G401.6 (cell line): ENCODE results near the gene PXT1.
"Not testable (repeated sequence)": the region's sequence is repeated elsewhere in the genome, so short reads cannot be mapped to it uniquely, and the experiment has no call there.

Experiments used
- FAIRE-seq: peaks from 2 replicates; lab custom pipeline; 2012; peaks lifted over from hg19 to GRCh38; lab: Jason Lieb, UNC

The PXT1 gene

DNA sequence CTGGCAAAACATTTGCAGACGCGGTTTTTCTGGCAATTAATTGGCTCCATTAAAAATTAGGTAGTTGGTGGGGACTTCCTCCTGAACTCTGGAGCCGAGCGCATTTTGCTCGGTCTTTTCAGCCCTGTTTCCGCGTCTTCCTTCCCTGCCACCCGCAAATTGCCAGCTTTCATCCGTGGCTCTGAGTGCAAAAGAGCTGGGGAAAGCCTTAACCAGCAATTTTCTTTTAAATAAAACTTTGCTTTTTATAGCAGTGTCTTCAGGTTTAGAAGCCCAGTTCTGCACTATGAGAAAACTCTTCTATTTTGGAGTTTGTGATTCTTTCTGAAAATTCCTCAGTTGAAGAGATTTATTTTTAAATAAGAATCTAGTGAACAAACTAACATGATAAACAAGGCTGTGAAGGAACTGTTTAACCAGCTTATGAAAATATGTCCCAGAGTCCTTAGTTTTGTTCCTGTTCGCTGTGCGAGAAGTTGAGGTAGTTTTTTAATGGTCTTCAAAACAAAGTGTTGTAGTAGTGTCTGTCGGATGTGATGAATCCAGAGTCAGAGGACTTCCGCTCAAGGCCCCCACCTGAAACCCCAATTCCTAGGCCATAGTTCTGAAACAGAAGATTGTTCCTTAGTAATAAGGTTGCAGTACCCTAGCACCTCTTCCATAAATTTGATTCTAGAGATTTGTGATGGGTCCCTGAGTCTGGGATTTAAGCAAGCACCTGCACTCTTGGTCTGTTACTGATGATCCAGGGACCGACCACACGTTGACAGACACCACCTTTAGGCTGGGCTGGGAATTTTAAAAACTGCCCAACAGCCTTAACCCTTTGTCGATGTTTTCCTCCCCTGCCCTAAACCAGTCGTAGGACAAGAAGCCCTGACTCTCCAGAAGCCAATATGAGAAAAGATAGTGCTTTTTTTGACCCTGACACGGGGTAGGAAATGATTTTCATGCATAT lies 1.1 kb upstream of the PXT1 start:
- FAIRE-seq = no peak

DNA sequence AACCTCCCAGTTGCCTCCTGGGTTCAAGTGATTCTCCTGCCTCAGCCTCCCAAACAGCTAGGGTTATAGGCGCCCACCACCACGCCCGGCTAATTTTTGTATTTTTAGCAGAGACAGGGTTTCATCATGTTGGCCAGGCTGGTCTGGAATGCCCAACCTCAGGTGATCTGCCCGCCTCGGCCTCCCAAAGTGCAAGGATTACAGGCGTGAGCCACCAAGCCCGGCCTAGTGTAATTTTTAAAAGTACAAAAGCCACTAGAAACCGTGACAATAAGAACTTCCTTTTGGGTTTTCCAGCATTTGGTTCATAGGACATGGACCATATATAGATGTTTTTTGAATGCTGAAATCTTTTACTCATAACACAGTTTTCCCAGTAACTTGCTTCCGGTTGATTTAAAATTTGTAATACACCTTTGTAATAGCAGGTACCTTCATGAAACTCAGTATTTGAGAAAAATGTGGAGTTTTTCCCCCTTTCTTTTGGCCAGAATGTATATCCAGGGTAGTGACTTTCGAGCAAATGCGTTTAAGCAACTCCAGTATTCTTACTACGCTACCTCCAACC lies 467 bp downstream of the PXT1 start:
- no peak for FAIRE-seq

DNA sequence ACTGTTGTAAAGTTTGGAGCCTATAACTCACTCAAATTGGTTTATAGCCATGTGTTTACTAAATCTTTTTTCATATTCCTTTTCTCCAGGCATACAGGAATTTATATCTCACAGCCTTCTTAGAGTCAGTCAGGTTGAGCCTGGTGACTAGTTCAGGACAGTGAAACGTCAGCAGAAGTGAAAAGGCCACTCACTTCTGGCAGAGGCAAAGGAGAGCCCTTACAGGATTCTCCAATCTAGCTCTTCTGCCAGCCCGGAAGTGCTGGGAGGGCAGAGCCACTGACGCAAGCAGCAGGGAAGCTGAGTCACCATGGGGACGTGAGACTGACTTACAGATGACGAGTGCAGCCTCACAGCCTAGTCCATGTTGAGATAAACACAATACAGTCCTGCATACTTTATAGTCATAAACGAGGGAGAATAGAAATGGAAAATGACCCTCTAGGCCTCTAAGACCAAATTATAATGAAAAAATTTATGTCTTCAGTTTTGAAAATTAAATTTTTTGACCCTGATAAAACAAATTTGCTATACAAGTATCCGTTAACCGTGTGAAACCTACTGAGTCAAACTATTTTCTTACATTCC lies 1.3 kb downstream of the PXT1 start:
- peak; percentile 80 for FAIRE-seq

DNA sequence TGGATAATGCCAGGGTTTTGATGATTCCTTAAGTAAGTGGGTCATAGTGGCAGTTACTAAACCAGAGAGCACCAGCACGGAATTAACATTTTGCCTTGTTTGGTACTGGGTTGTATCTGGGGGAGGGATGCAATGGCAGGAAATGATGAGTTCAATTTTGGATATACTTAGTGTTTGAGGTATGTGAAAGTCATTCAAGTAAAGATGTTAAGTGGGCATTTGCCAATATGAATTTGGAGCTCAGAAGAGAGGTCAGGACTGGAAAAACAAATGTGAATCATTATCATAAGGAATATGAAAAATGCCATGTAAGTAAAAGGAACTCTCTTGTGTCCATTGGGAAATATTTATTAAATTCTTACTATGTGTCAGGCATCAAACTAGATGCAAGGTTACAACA lies 6.2 kb downstream of the PXT1 start:
- FAIRE-seq = no peak

DNA sequence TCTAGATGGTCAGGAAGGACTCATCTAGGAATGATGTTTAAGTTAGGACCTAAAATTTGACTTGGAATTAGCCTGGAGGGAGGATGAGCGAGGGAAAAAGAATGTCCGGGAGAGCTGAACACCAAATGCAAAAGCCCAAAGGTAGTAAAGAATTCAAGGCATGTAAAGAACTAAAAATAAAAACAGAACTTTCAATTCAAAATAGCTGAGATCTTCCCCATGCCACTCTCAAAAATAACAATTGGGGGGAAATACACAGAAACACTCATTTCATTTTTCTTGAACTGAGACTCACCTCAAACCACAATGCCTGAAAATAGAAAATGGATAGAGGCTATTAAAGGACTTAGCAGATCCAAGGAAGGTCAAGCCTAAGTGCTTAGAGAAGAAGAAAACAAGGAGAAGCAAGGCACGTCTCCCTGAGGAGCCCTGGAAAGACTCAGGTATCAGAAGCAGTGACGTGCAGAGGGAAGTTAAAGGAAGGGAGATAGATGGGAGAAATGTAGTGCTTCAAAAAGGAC lies 10.4 kb downstream of the PXT1 start:
- peak; percentile 85 for FAIRE-seq

DNA sequence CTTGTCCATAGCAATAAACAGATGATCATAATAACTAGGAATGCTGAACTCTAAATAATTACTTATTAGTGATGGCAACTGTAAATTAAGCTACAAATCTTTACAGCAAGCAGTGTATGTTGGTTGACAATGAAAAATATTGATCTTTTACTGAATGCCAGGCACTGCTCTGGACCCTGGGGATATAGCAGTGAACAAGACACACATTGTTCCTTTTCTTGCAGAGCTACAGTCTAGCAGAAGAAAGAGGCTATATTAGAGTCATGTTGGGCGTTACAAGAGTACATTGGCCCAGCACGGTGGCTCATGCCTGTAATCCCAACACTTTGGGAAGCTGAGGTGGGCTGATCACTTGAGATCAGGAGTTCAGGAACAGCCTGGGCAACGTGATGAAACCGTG lies 11.5 kb downstream of the PXT1 start:
- no peak for FAIRE-seq

DNA sequence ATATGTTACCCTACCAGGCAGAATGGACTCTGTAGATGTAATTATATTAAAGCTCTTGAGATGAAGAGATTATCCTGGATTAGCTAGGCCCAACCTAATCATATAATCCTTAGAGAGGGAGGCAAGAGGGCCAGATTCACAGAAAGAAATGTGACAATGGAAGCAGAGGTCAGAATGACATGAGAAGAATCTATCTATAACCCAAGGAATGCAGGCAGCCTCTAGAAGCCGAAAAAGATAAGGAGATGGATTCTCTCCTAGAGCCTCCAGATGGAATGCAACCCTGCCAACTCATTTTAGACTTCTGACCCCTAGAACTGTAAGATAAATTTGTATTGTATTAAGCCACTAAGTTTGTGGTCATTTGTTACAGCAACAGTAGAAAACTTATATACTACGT lies 12.3 kb downstream of the PXT1 start:
- FAIRE-seq = no peak

DNA sequence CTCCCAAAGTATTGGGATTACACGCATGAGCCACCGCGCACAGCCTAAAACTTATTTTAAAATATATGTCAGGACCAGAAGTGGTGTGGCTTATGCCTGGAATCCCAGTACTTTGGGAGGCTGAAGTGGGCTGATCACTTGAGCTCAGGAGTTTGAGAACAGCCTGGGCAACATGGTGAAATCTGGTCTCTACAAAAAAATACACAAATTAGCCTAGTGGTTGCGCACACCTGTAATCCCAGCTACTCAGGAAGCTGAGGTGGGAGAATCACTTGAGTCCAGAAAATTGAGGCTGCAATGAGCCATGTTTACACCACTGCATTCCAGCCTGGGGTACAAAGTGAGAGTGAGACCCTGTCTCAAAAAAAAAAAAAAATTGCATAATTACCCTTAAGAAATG lies 13.7 kb downstream of the PXT1 start:
- FAIRE-seq = no peak

DNA sequence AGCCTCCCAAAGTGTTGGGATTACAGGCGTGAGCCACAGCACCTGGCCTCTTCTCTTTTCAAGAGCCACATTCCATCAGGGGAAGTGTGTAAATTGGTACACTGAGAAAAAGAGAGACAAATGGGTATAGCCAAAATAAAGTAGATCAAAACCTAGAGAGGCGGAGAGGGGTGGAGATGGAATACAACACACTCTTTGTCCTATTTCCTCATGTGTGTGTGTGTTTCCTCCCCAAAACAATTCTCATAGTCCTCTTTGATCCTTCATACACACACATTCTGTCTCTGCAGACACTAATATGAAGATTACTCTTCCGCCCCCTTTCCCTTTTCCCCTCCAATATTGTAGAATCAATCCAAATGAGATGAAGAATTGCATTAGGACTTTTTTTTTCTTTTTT lies 16.0 kb downstream of the PXT1 start:
- FAIRE-seq = no peak

DNA sequence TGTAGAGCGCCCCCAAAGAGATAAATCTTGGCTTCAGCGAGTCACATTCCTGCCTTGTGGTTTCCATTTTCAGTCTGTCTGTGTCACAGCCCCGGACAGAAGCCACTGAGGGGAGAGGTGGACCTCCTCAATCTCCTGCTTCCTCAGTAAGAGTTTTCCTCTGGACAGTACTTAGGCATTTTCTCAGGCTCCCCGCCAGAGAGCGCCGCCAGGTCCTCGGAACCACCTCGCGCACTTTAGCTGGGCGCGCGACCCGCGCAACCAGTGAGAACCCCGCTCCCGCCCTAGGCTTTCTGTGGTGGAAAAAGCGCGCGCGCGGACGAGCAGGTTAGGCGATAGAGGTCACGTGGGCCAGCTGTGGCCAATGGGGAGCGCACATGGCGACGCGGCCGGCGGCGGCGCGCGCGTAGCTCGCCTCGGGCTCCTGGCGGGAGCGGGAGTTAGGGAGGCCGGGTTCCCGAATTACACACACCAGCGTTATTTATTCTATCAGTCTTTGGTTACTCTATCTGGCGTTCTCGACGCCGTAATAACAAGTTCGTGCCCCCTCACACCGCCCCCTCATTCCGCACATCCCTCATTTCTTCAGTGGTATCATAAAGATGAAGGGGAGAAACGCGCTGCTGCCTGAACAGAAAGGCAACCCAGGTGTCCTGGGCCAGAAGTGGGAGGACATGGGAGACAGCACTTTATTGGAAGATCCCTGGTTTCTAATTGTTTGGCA lies 19.4 kb downstream of the PXT1 start:
- peak; percentile 95 for FAIRE-seq

DNA sequence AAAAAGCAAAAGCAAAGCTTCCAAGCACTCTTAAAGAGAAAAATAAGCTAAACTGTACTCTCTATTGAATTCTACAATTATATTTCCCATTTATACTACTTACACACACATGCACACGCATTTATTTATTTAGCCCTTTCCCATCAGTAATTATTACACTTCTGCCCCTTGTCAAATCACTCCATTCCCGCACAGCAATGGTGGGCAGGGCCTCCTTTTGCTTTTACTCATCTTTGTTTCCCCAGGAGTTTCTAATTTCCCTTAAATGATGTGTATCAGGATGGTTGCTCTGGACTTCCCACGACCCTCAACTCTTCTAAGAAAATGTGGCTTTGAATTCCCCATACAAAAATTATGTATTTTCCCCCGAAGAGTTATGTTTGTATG lies 19.9 kb downstream of the PXT1 start:
- no peak for FAIRE-seq

DNA sequence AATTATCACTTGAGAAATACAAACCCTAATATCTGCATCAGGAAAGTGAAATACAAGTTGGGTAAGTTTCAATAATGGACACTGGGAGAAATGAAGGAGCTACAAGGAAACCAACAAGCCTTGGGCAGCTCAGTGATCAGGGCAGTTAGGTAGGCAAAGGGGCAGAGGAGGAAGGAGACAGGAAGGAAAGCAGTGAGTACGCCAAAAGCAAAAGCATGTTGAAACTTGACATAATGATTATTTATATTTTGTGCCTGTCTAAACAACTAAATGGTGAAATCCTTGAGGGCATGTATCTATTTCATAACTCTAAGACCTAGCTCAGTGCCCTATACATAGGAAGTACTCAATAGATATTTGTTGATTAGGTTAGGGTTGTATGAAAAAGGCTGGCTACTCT lies 23.3 kb downstream of the PXT1 start:
- FAIRE-seq = no peak

DNA sequence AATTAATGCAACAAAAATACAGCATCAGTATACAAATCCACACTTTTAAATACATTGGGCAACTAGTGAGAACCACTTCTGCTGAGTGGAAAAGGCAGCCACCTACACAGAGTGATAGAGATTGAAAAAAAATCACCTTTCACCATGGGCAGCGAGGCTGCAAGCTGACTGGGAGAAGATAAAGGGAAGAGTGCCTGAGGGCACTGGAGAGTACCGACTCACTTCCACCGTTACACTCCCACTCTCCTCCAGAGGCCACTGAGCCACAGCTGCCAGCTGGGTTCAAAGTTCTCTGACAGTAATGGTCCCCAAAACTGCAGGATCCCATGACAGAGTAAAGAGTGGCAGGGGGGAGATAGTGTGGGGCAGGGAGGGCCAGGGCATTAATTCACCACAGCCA lies 24.1 kb downstream of the PXT1 start:
- FAIRE-seq = no peak

DNA sequence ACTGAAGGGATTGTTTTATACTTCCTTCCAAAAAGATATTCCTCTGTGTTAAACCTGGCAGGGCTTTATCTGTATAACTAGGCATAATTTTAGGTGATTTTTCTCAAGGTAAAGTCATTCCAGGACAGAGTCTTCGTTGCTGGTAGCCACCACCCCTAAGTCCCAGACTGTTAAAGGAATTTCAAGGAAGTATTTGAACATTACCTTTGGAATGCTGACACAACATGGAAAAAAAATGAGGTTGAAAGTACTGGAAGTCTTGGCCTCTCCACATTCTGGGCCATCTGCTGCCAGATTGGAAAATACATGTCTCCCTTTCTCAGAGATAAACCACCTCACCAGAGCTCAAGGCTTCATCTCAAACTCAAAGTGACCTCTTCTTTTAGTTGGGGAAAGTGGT lies 28.2 kb downstream of the PXT1 start:
- no peak for FAIRE-seq

DNA sequence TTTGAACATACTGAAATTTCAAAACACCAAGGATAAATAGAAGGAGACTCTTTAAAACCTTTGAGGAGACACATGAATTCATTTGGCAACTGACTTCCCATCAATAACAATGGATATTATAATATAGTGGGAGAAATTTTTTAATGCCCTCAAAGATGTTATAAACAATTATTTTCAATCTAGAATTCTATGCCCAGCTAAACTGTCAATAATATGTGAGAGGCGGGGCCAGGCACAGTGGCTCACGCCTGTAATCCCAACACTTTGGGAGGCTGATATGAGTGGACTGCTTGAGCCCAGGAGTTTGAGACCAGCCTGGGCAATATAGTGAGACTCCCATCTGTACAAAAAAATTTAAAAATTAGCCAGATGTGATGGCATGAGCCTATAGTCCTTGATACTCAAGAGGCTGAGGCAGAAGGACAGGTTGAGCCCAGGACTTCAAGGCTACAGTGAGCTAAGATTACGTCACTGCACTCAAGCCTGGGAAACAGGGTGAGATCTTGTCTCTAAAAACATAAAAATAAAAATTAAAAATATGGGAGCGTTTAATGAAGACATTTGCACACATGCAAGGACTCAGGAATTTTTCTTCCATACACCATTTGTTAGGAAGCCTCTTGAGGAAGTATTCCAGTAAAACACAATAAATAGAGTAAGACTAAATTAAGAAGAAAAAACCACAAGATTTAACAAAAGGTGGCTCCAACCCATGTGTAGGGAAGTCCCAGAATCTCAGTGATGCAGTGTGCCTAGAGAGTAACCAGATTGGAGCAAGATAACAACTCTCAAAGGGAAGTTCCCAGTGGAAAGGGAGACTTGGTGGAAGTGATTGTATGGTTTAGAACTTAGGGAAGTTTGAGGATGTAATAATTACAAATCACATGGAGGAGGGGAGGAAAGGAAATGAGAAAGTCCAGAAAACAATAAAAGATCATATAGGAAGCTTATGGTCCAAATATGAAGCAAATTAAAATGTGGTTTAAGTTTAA lies 28.9 kb downstream of the PXT1 start:
- FAIRE-seq = no peak

DNA sequence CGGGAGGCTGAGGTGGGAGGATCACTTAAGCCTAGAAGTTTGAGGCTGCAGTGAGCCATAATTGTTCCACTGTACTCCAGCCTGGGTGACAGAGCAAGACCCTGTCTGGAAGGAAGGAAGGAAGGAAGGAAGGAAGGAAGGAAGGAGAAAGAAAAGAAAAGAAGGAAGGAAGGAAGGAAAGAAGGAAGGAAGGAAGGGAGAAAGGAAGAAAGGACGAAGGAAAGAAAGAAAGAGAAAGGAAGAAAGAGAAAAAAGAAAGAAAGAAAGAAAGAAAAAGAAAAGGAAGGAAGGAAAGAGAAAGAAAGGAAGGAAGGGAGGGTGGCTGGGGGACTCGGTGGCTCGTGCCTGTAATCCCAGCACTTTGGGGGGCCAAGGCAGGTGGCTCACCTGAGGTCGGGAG lies 32.9 kb downstream of the PXT1 start:
- FAIRE-seq = not testable (repeated sequence)

DNA sequence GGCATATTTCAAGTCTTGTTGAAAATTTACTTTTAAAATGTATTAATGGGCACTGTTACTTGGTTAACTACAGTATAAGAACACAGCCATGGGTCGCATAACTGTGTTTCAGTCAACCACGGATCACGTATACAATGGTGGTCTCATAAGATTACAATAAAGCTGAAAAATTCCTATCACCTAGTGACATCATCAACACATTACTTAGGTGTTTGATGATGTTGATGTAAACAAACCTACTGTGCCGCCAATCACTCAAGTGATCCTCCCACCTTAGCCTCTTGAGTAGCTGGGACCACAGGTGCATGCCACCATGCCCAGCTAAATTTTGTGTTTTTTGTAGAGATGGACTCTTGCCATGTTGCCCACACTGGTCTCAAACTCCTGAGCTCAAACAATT lies 38.5 kb downstream of the PXT1 start:
- no peak for FAIRE-seq

DNA sequence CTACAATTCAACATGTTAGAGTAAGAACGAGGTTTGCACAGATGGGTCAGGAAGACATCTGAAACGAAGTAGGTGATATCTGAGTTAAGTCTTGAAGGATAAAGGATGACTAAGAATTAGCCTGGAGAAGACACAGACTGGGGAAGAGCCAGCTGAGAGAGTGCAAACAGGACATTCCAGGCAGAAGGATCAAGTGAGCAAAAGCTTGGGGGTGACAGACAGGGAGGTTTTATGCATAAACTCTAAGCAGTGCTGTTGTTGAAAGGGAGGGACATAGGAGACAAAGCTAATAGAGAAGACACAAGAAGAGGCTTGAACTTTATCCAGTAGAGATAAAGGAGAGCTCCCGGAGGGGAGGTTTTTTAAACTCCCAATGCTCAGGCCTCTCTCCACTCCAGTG lies 40.2 kb downstream of the PXT1 start:
- FAIRE-seq = no peak

DNA sequence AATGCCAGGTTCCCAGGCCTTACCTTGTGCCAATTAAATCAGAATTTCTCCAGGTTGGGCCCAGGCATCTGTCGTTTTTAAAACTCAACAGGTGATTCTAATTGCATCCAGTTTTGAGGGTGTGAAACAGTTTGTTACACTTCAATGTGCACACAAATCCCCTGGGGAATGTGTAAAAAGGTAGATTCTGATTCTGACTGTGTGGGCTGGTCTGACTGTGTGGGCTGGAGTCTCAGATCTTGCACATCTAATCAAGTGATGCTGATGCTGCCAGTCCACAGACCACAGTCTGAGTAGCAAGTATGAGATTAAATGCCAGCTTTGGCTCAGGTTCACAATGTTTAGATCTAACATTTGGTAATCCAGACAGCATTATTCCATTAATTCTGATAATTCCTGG lies 42.7 kb downstream of the PXT1 start:
- no peak for FAIRE-seq

DNA sequence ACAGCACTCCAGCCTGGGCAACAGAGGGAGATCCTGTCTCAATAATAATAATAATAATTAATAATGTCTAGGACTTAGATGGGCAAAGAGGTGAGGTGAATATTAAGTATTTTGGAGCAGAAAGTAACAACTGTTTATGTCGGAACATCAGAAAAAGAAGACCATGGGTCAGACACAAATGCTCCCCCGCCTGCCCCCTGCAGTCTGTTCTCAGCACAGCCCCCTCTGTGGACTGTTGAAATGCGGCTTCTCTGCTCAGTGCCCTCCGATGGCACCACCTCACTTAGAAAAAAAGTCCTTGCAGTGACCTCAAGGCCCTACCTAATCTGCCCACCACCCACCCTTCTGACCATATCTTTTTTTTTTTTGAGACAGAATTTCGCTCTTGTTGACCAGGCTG lies 50.0 kb downstream of the PXT1 start:
- FAIRE-seq = no peak

DNA sequence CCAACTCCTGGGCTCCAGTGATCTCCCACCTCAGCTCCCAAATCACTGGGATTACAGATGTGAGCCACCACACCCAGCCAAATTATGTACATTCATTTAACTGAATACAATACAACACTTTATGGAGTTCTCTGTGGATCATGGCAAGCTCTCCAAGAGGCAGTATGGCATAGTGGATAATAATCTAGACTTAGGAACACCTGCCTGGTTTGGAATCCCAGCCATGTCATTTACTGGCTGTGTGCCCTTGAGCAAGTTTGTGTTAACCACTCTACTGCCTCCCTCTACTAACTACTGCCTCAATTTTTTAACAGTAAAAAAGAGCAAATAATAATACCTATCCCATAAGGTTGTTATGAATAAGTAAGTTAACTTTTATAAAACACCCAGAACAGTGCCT lies 53.3 kb downstream of the PXT1 start:
- FAIRE-seq = no peak
